Neutrophil (primary cell): Measurements from ENCODE around the gene PTPRE.

Experiments
- H3K27ac ChIP-seq: fragments of 200-600 bp; sonication (generic); 2 replicates; pipeline ENCODE4 v1.5.1; 2016; ENCODE audit warnings: mild to moderate bottlenecking, moderate library complexity
- H3K27me3 ChIP-seq: fragments of 200-600 bp; sonication (generic); 2 replicates; pipeline ENCODE4 v1.6.0; 2016; ENCODE audit warnings: mild to moderate bottlenecking
- H3K36me3 ChIP-seq: fragments of 200-600 bp; sonication (generic); 2 replicates; pipeline ENCODE4 v1.5.1; 2017
- H3K4me1 ChIP-seq, 2 experiments: fragments of 200-600 bp in 1 of 2; sonication (generic) in 1 of 2; 1 replicate in 1 of 2; 2 replicates in 1 of 2; pipeline versions ENCODE4 v1.5.1 to v1.6.1; 2013 to 2016; ENCODE audit warnings: low read depth in 1 of 2, low read length in 1 of 2, mild to moderate bottlenecking in 1 of 2, moderate library complexity in 1 of 2; ENCODE audit not compliant: control insufficient read depth in 1 of 2, insufficient read depth in 1 of 2
- H3K4me3 ChIP-seq, 2 experiments: fragments of 200-600 bp in 1 of 2; sonication (generic) in 1 of 2; 1 replicate in 1 of 2; 2 replicates in 1 of 2; pipeline ENCODE4 v1.5.1; 2013 to 2016; ENCODE audit warnings: low read depth in 1 of 2, low read length in 1 of 2, mild to moderate bottlenecking in 1 of 2, moderate library complexity in 1 of 2
- H3K9me3 ChIP-seq: fragments of 200-600 bp; sonication (generic); 2 replicates; pipeline ENCODE4 v1.5.1; 2016
- CTCF ChIP-seq: fragments of 200-600 bp; sonication (generic); IDR thresholded peaks from 2 replicates; pipeline ENCODE4 v1.5.1; 2016; ENCODE audit warnings: antibody characterized with exemption

Gene PTPRE

GRCh38 chr10:128099901-128100300, 193.0 kb downstream of the PTPRE start:
- Histone ChIP-seq H3K9me3 (no peaks in the 10 kb centered on the region), H3K27ac (no peak overlapping the region), H3K4me1 (peaks cover 0 to 13% of the 10 kb centered on the region in 2 experiments), H3K27me3 (no peaks in the 10 kb centered on the region), H3K4me3 (no peak overlapping the region), H3K36me3 (peaks cover 69% of the 10 kb centered on the region)
- TF ChIP-seq CTCF: no peak

GRCh38 chr10:128101901-128102300, 195.0 kb downstream of the PTPRE start:
- TF ChIP-seq CTCF: no peak
- H3K36me3 ChIP-seq: peaks cover 69% of the 10 kb centered on the region
- peak overlapping the region; percentile 47 for H3K27ac ChIP-seq
- no peak overlapping the region for H3K4me3 ChIP-seq
- H3K4me1 ChIP-seq: peaks cover 0 to 13% of the 10 kb centered on the region in 2 experiments
- no peaks in the 10 kb centered on the region for H3K27me3 ChIP-seq
- H3K9me3 ChIP-seq: no peaks in the 10 kb centered on the region

- Histone ChIP-seq H3K27ac (peak overlapping the region; percentile 47), H3K4me1 (peaks cover 0 to 13% of the 10 kb centered on the region in 2 experiments), H3K9me3 (no peaks in the 10 kb centered on the region), H3K36me3 (peaks cover 70% of the 10 kb centered on the region), H3K27me3 (no peaks in the 10 kb centered on the region), H3K4me3 (no peak overlapping the region)
- no peak for TF ChIP-seq CTCF
Measured at GRCh38 chr10:128102480-128103228, 195.8 kb downstream of the PTPRE start.

- no peak overlapping the region for H3K4me3 ChIP-seq
- H3K9me3 ChIP-seq: no peaks in the 10 kb centered on the region
- peaks cover 0 to 13% of the 10 kb centered on the region in 2 experiments for H3K4me1 ChIP-seq
- peaks cover 70% of the 10 kb centered on the region for H3K36me3 ChIP-seq
- TF ChIP-seq CTCF: no peak
- H3K27ac ChIP-seq: peak overlapping the region; percentile 47
- H3K27me3 ChIP-seq: no peaks in the 10 kb centered on the region
Measured at GRCh38 chr10:128103229-128103714, 196.4 kb downstream of the PTPRE start.

GRCh38 chr10:128105383-128105782, 198.5 kb downstream of the PTPRE start:
- no peak for TF ChIP-seq CTCF

More at GRCh38 chr10:128105383-128105782, 198.5 kb downstream of the PTPRE start:
- peaks cover 0 to 13% of the 10 kb centered on the region in 2 experiments for H3K4me1 ChIP-seq
- no peak overlapping the region for H3K4me3 ChIP-seq
- no peak overlapping the region for H3K27ac ChIP-seq
- H3K36me3 ChIP-seq: peaks cover 72% of the 10 kb centered on the region
- H3K9me3 ChIP-seq: no peaks in the 10 kb centered on the region
- no peaks in the 10 kb centered on the region for H3K27me3 ChIP-seq
